Mucosa of rectum (tissue), 2 donors: ENCODE data around the gene MUC12.
A peak's percentile ranks its signal among the peaks of the same experiment; 100 is the strongest.
"Not testable (repeated sequence)": the region's sequence is repeated elsewhere in the genome, so short reads cannot be mapped to it uniquely, and the experiment has no call there.

Experiments
- H3K27ac ChIP-seq, 2 donors: one replicate each; pipeline ENCODE4 v1.7.0; 2013; ENCODE audit warnings: inconsistent platforms in 2 of 2, low read depth in 2 of 2, low read length in 2 of 2
- H3K27me3 ChIP-seq, 2 donors: one replicate each; pipeline ENCODE4 v1.7.0; 2013; ENCODE audit warnings: low read length in 2 of 2; ENCODE audit not compliant: control insufficient read depth in 2 of 2, insufficient read depth in 2 of 2
- H3K36me3 ChIP-seq, 2 donors: one replicate each; pipeline ENCODE4 v1.7.0; 2013; ENCODE audit warnings: low read length in 2 of 2; ENCODE audit not compliant: control insufficient read depth in 2 of 2, insufficient read depth in 2 of 2
- H3K4me1 ChIP-seq, 2 donors: one replicate each; pipeline ENCODE4 v1.7.0; 2013; ENCODE audit warnings: low read length in 2 of 2, mild to moderate bottlenecking in 1 of 2; ENCODE audit not compliant: control insufficient read depth in 2 of 2, insufficient read depth in 2 of 2
- H3K4me3 ChIP-seq, 2 donors: one replicate each; pipeline ENCODE4 v1.7.0; 2013; ENCODE audit warnings: low read length in 2 of 2
- H3K9ac ChIP-seq, 2 donors: one replicate each; pipeline ENCODE4 v1.7.0; 2013; ENCODE audit warnings: low read length in 2 of 2, low read depth in 1 of 2, mild to moderate bottlenecking in 1 of 2
- H3K9me3 ChIP-seq, 2 donors: one replicate each; pipeline ENCODE4 v1.7.0; 2013; ENCODE audit warnings: low read length in 2 of 2; ENCODE audit not compliant: control insufficient read depth in 2 of 2
- donor health status: healthy.
- donor health status: Normal muscosa, but diverticular disease.

MUC12 gene

GRCh38 chr7:100984241-100984918 is 15.0 kb downstream of the MUC12 start:
- H3K27ac ChIP-seq, result peak overlapping the region; percentile 80 to 88
- H3K27me3 ChIP-seq, H3K36me3 ChIP-seq, H3K4me3 ChIP-seq, H3K9me3 ChIP-seq: not testable (repeated sequence)
- peaks cover 5 to 39% of the 10 kb centered on the region in 2 donors for H3K4me1 ChIP-seq
- peak overlapping the region in 1 of 2 donors; percentile 32 for H3K9ac ChIP-seq

GRCh38 chr7:100985033-100985797 is 15.8 kb downstream of the MUC12 start:
- H3K4me3 ChIP-seq, H3K36me3 ChIP-seq, H3K27me3 ChIP-seq, H3K9ac ChIP-seq, H3K9me3 ChIP-seq: not testable (repeated sequence)
- Histone ChIP-seq H3K4me1 (peaks cover 5 to 36% of the 10 kb centered on the region in 2 donors), H3K27ac (peak overlapping the region in 1 of 2 donors; percentile 88)

- Histone ChIP-seq H3K36me3 (peaks cover 23 to 26% of the 10 kb centered on the region in 2 donors), H3K9me3 (peaks cover 0 to 2% of the 10 kb centered on the region in 2 donors), H3K27ac (no peak overlapping the region), H3K4me3 (no peak overlapping the region), H3K27me3 (no peaks in the 10 kb centered on the region), H3K9ac (no peak overlapping the region), H3K4me1 (no peaks in the 10 kb centered on the region)
These were observed 22.3 kb downstream of the MUC12 start for GRCh38 chr7:100991631-100992030.

GRCh38 chr7:100992280-100992679 is 22.9 kb downstream of the MUC12 start:
- not testable (repeated sequence) for H3K27me3 ChIP-seq, H3K4me1 ChIP-seq, H3K27ac ChIP-seq, H3K4me3 ChIP-seq, H3K9ac ChIP-seq, H3K9me3 ChIP-seq
- peaks cover 23 to 26% of the 10 kb centered on the region in 2 donors for H3K36me3 ChIP-seq

- not testable (repeated sequence) for H3K9ac ChIP-seq, H3K9me3 ChIP-seq, H3K4me1 ChIP-seq, H3K27me3 ChIP-seq, H3K27ac ChIP-seq, H3K4me3 ChIP-seq
- peaks cover 23 to 29% of the 10 kb centered on the region in 2 donors for H3K36me3 ChIP-seq
These were observed 25.3 kb downstream of the MUC12 start for GRCh38 chr7:100994671-100995070.

- H3K9ac ChIP-seq, H3K27me3 ChIP-seq, H3K27ac ChIP-seq, H3K36me3 ChIP-seq, H3K9me3 ChIP-seq, H3K4me3 ChIP-seq, H3K4me1 ChIP-seq: not testable (repeated sequence)
These were observed 29.2 kb downstream of the MUC12 start for GRCh38 chr7:100998530-100998929.

- not testable (repeated sequence) for H3K4me1 ChIP-seq, H3K4me3 ChIP-seq, H3K27ac ChIP-seq, H3K9ac ChIP-seq, H3K9me3 ChIP-seq, H3K36me3 ChIP-seq, H3K27me3 ChIP-seq
These were observed 30.0 kb downstream of the MUC12 start for GRCh38 chr7:100999334-100999733.

GRCh38 chr7:101000025-101000424 is 30.7 kb downstream of the MUC12 start:
- not testable (repeated sequence) for H3K27ac ChIP-seq, H3K9me3 ChIP-seq, H3K27me3 ChIP-seq, H3K9ac ChIP-seq, H3K4me3 ChIP-seq, H3K4me1 ChIP-seq
- peaks cover 7 to 14% of the 10 kb centered on the region in 2 donors for H3K36me3 ChIP-seq

GRCh38 chr7:101002333-101002732 is 33.0 kb downstream of the MUC12 start:
- not testable (repeated sequence) for H3K4me1 ChIP-seq, H3K9ac ChIP-seq, H3K27ac ChIP-seq, H3K9me3 ChIP-seq, H3K27me3 ChIP-seq, H3K4me3 ChIP-seq
- H3K36me3 ChIP-seq, result peaks cover 16 to 32% of the 10 kb centered on the region in 2 donors

- H3K27me3 ChIP-seq, H3K9ac ChIP-seq, H3K9me3 ChIP-seq, H3K4me1 ChIP-seq, H3K27ac ChIP-seq, H3K4me3 ChIP-seq: not testable (repeated sequence)
- peaks cover 41 to 66% of the 10 kb centered on the region in 2 donors for H3K36me3 ChIP-seq
These were observed 38.0 kb downstream of the MUC12 start for GRCh38 chr7:101007361-101007760.
